ENCODE data around the gene HRH3.

Gene HRH3

GRCh38 chr20:62217913-62218773, 1.9 kb downstream of the HRH3 start:
- H3K4me3 ChIP-seq (ENCODE audit: low read depth, low read length) = no peak overlapping the region
- no peaks in the 10 kb centered on the region for H3K9me3 ChIP-seq (ENCODE audit: control insufficient read depth, insufficient read depth, low read length)
- no peak overlapping the region for H3K9ac ChIP-seq (ENCODE audit: low read depth, low read length)
- H3K27me3 ChIP-seq (ENCODE audit: control insufficient read depth, insufficient read depth, low read length) = peaks cover 29% of the 10 kb centered on the region
- H3K4me1 ChIP-seq (ENCODE audit: control insufficient read depth, insufficient read depth, low read length) = no peaks in the 10 kb centered on the region
- peaks cover 2% of the 10 kb centered on the region for H3K36me3 ChIP-seq (ENCODE audit: control insufficient read depth, insufficient read depth, low read length)

- Histone ChIP-seq H3K9ac (ENCODE audit: low read depth, low read length) (no peak overlapping the region), H3K27me3 (ENCODE audit: control insufficient read depth, insufficient read depth, low read length) (peaks cover 24% of the 10 kb centered on the region)
These were observed 3.2 kb downstream of the HRH3 start for GRCh38 chr20:62216636-62217566.

DNA sequence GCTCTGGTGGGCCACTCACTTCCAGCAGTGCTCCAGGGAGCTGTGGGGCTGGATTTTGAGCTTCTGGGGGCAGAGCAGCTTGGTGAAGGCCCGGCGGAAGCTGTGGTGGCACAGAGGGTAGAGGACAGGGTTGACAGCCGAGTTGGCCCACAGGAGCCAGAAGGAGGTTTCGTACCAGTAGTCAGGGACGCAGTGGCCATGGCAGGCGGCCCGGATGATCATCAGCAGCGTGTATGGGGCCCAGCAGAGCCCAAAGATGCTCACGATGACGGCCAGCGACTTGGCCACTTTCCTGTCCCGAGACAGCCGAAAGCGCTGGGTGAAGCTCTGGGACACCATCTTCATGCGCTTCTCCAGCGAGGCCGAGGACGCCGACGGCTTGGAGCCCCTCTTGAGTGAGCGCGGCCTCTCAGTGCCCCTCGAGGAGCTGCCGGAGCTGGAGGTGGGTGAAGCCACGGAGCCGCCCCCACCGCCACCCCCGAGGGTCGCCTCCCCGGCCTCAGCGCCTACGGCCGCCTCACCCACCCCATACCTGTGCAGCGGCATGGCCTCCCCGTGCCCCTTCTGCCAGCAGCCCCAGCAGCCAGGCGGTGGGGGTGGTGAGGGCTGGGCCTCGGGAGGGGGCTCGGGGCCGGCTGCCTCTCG, 4.0 kb downstream of the HRH3 start:
- H3K27me3 ChIP-seq (ENCODE audit: control insufficient read depth, insufficient read depth, low read length) = peaks cover 16% of the 10 kb centered on the region
- H3K4me1 ChIP-seq (ENCODE audit: control insufficient read depth, insufficient read depth, low read length) = no peaks in the 10 kb centered on the region
- H3K4me3 ChIP-seq (ENCODE audit: low read depth, low read length) = no peak overlapping the region
- H3K36me3 ChIP-seq (ENCODE audit: control insufficient read depth, insufficient read depth, low read length) = peaks cover 2% of the 10 kb centered on the region
- H3K9me3 ChIP-seq (ENCODE audit: control insufficient read depth, insufficient read depth, low read length) = no peaks in the 10 kb centered on the region
- H3K9ac ChIP-seq (ENCODE audit: low read depth, low read length) = no peak overlapping the region

More at GRCh38 chr20:62216636-62217566, 3.2 kb downstream of the HRH3 start:
- Histone ChIP-seq H3K36me3 (ENCODE audit: control insufficient read depth, insufficient read depth, low read length) (peaks cover 2% of the 10 kb centered on the region), H3K4me1 (ENCODE audit: control insufficient read depth, insufficient read depth, low read length) (no peaks in the 10 kb centered on the region), H3K9me3 (ENCODE audit: control insufficient read depth, insufficient read depth, low read length) (no peaks in the 10 kb centered on the region), H3K4me3 (ENCODE audit: low read depth, low read length) (no peak overlapping the region)

- no peaks in the 10 kb centered on the region for H3K4me1 ChIP-seq (ENCODE audit: control insufficient read depth, insufficient read depth, low read length)
- no peak overlapping the region for H3K9ac ChIP-seq (ENCODE audit: low read depth, low read length)
- H3K36me3 ChIP-seq (ENCODE audit: control insufficient read depth, insufficient read depth, low read length) = peaks cover 2% of the 10 kb centered on the region
- H3K9me3 ChIP-seq (ENCODE audit: control insufficient read depth, insufficient read depth, low read length) = no peaks in the 10 kb centered on the region
- H3K27me3 ChIP-seq (ENCODE audit: control insufficient read depth, insufficient read depth, low read length) = peaks cover 10% of the 10 kb centered on the region
- no peak overlapping the region for H3K4me3 ChIP-seq (ENCODE audit: low read depth, low read length)
These were observed 4.8 kb downstream of the HRH3 start for GRCh38 chr20:62215020-62215990.

GRCh38 chr20:62214067-62214466, 6.0 kb downstream of the HRH3 start:
- H3K4me3 ChIP-seq (ENCODE audit: low read depth, low read length) = no peak overlapping the region
- H3K9ac ChIP-seq (ENCODE audit: low read depth, low read length) = no peak overlapping the region
- H3K36me3 ChIP-seq (ENCODE audit: control insufficient read depth, insufficient read depth, low read length) = peaks cover 2% of the 10 kb centered on the region
- peaks cover 7% of the 10 kb centered on the region for H3K27me3 ChIP-seq (ENCODE audit: control insufficient read depth, insufficient read depth, low read length)
- H3K4me1 ChIP-seq (ENCODE audit: control insufficient read depth, insufficient read depth, low read length) = no peaks in the 10 kb centered on the region
- no peaks in the 10 kb centered on the region for H3K9me3 ChIP-seq (ENCODE audit: control insufficient read depth, insufficient read depth, low read length)

DNA sequence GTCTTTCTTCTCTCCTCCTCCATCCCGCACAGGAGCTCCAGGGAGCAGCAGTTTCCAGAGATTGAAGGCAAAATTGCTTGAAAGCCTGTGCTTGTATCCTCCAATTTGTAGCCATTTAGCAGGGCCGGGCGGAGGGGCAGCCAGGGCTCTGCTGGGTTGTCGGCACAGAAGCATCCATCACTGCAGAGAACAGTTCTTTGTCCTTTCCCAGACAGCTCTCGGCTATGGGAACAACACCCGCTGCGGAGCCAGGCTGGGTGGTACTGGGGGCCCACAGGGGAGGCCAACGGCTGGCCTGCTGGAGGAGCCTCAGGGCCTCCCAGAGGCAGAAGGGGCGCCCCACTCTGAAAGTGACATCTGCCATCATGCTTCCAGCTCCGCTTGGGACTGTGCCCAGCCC, 7.8 kb downstream of the HRH3 start:
- no peak overlapping the region for H3K4me3 ChIP-seq (ENCODE audit: low read depth, low read length)
- H3K27me3 ChIP-seq (ENCODE audit: control insufficient read depth, insufficient read depth, low read length) = no peaks in the 10 kb centered on the region
- H3K9me3 ChIP-seq (ENCODE audit: control insufficient read depth, insufficient read depth, low read length) = no peaks in the 10 kb centered on the region
- H3K4me1 ChIP-seq (ENCODE audit: control insufficient read depth, insufficient read depth, low read length) = no peaks in the 10 kb centered on the region
- no peak overlapping the region for H3K9ac ChIP-seq (ENCODE audit: low read depth, low read length)
- H3K36me3 ChIP-seq (ENCODE audit: control insufficient read depth, insufficient read depth, low read length) = peaks cover 2% of the 10 kb centered on the region

DNA sequence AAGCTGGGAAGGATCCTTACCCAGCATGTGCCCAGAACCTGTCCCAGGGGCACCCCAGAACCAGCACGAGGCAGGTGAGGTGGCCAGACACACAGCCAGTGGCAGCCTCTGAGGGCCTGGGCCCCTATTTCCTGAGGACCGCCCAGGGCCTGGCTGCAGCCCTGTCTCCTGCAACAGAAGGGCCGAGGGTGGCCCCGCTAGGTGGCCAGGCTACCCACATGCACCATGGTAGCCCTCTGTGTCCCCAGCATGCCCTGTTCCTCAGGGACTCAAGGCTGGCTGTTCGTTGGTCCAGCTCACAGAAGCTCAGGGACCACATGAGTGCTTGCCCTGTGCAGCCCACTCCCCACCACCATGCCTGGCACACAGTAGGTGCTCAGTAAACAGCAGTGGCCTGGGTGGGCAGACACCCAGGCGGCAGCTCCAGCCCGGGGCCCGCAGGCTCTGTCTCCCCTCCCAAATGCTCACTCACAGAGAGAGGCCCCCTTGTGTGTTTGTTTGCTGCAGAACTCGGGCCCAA, 8.2 kb downstream of the HRH3 start:
- Histone ChIP-seq H3K9ac (ENCODE audit: low read depth, low read length) (no peak overlapping the region), H3K9me3 (ENCODE audit: control insufficient read depth, insufficient read depth, low read length) (no peaks in the 10 kb centered on the region), H3K27me3 (ENCODE audit: control insufficient read depth, insufficient read depth, low read length) (no peaks in the 10 kb centered on the region), H3K4me1 (ENCODE audit: control insufficient read depth, insufficient read depth, low read length) (no peaks in the 10 kb centered on the region), H3K4me3 (ENCODE audit: low read depth, low read length) (no peak overlapping the region), H3K36me3 (ENCODE audit: control insufficient read depth, insufficient read depth, low read length) (peaks cover 2% of the 10 kb centered on the region)

DNA sequence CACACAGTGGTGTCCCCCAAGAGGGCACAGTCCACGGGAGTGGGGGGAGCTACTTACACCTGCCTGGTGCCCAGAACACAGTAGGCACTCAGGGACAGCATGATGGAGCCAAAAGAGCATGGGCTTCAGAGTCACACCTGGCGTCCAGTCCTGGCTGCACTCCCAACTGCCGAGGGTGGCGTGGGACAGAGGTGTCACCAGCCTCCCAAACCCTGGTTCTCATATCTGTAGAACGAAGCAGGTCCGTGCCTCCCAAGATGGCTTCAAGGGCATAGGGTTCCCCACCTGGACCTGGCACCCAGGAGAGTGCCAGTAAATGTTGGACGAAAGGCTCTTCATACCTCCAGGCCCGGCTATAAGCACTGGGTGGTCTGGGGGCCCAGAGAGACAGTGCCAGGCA, 8.9 kb downstream of the HRH3 start:
- H3K9ac ChIP-seq (ENCODE audit: low read depth, low read length) = no peak overlapping the region
- H3K9me3 ChIP-seq (ENCODE audit: control insufficient read depth, insufficient read depth, low read length) = no peaks in the 10 kb centered on the region
- peaks cover 2% of the 10 kb centered on the region for H3K36me3 ChIP-seq (ENCODE audit: control insufficient read depth, insufficient read depth, low read length)
- H3K27me3 ChIP-seq (ENCODE audit: control insufficient read depth, insufficient read depth, low read length) = no peaks in the 10 kb centered on the region
- H3K4me1 ChIP-seq (ENCODE audit: control insufficient read depth, insufficient read depth, low read length) = no peaks in the 10 kb centered on the region
- H3K4me3 ChIP-seq (ENCODE audit: low read depth, low read length) = no peak overlapping the region

DNA sequence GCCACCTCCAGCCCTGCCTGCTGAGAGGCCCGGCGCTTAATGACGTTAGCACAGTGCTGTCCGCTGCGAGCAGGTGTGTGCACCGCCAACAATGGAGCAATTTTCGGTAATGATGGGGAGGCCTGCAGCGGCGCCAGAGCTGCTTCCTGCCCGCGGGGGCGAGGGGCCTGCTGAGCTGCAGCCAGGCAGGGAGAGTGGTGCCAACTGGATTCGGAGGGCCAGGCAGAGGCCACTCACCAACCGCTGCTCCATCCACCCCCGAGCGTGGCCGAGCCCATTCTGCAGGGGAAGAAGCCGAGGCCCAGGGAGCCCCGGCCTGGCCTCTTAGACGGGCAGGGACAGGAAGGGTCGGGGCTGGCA, 9.6 kb downstream of the HRH3 start:
- no peak overlapping the region for H3K9ac ChIP-seq (ENCODE audit: low read depth, low read length)
- H3K9me3 ChIP-seq (ENCODE audit: control insufficient read depth, insufficient read depth, low read length) = no peaks in the 10 kb centered on the region
- H3K4me1 ChIP-seq (ENCODE audit: control insufficient read depth, insufficient read depth, low read length) = no peaks in the 10 kb centered on the region
- no peaks in the 10 kb centered on the region for H3K27me3 ChIP-seq (ENCODE audit: control insufficient read depth, insufficient read depth, low read length)
- H3K36me3 ChIP-seq (ENCODE audit: control insufficient read depth, insufficient read depth, low read length) = peaks cover 2% of the 10 kb centered on the region
- no peak overlapping the region for H3K4me3 ChIP-seq (ENCODE audit: low read depth, low read length)

- no peaks in the 10 kb centered on the region for H3K4me1 ChIP-seq (ENCODE audit: control insufficient read depth, insufficient read depth, low read length)
- H3K9ac ChIP-seq (ENCODE audit: low read depth, low read length) = no peak overlapping the region
- H3K4me3 ChIP-seq (ENCODE audit: low read depth, low read length) = no peak overlapping the region
- H3K36me3 ChIP-seq (ENCODE audit: control insufficient read depth, insufficient read depth, low read length) = peaks cover 2% of the 10 kb centered on the region
- no peaks in the 10 kb centered on the region for H3K27me3 ChIP-seq (ENCODE audit: control insufficient read depth, insufficient read depth, low read length)
- no peaks in the 10 kb centered on the region for H3K9me3 ChIP-seq (ENCODE audit: control insufficient read depth, insufficient read depth, low read length)
These were observed 10.1 kb downstream of the HRH3 start for GRCh38 chr20:62209850-62210495.
